ENCODE results near the gene SLC17A9. TPM values are rescaled to one million over a fixed set of nuclear protein-coding genes. Genes with fewer than 3 reads are reported as not detected.

Gene SLC17A9
- total RNA-seq, 4 donors from 2014 or later = 0.31 to 3.9 (median 1.4) TPM

GRCh38 chr20:62955519-62956386, 3.2 kb downstream of the SLC17A9 start:
- DNase-seq = no peak
- Histone ChIP-seq H3K27me3 (no peaks in the 10 kb centered on the region), H3K9me3 (no peaks in the 10 kb centered on the region), H3K27ac (no peak overlapping the region), H3K4me3 (no peak overlapping the region), H3K36me3 (peaks cover 0 to 6% (median 0%) of the 10 kb centered on the region in 3 donors), H3K4me1 (peaks cover 20 to 34% (median 28%) of the 10 kb centered on the region in 3 donors)
- 57 to 84% methylated on average over 3 to 6 of the region's 23 CpGs for WGBS, 2 donors
- no peak for TF ChIP-seq POLR2A (IDR thresholded peaks at IDR 0.05)
- TF ChIP-seq, protein P1, sequence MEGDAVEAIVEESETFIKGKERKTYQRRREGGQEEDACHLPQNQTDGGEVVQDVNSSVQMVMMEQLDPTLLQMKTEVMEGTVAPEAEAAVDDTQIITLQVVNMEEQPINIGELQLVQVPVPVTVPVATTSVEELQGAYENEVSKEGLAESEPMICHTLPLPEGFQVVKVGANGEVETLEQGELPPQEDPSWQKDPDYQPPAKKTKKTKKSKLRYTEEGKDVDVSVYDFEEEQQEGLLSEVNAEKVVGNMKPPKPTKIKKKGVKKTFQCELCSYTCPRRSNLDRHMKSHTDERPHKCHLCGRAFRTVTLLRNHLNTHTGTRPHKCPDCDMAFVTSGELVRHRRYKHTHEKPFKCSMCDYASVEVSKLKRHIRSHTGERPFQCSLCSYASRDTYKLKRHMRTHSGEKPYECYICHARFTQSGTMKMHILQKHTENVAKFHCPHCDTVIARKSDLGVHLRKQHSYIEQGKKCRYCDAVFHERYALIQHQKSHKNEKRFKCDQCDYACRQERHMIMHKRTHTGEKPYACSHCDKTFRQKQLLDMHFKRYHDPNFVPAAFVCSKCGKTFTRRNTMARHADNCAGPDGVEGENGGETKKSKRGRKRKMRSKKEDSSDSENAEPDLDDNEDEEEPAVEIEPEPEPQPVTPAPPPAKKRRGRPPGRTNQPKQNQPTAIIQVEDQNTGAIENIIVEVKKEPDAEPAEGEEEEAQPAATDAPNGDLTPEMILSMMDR (IDR thresholded peaks at IDR 0.05) = no peak
- intact Hi-C loops (cut with DNase I) = no loop called here

- 60 to 79% methylated on average over 3 to 6 of the region's 25 CpGs for WGBS, 2 donors
- no peaks in the 10 kb centered on the region for H3K36me3 ChIP-seq
- TF ChIP-seq, protein P1 (IDR thresholded peaks at IDR 0.05) = no peak
- no peak for TF ChIP-seq POLR2A (IDR thresholded peaks at IDR 0.05)
- H3K9me3 ChIP-seq = no peaks in the 10 kb centered on the region
- peaks cover 20 to 34% (median 28%) of the 10 kb centered on the region in 3 donors for H3K4me1 ChIP-seq
- DNase-seq = no peak
- H3K4me3 ChIP-seq = no peak overlapping the region
- intact Hi-C loops (cut with DNase I) = no loop called here
- H3K27me3 ChIP-seq = no peaks in the 10 kb centered on the region
- H3K27ac ChIP-seq = no peak overlapping the region
These were observed 4.1 kb downstream of the SLC17A9 start for GRCh38 chr20:62956387-62957135.

DNA sequence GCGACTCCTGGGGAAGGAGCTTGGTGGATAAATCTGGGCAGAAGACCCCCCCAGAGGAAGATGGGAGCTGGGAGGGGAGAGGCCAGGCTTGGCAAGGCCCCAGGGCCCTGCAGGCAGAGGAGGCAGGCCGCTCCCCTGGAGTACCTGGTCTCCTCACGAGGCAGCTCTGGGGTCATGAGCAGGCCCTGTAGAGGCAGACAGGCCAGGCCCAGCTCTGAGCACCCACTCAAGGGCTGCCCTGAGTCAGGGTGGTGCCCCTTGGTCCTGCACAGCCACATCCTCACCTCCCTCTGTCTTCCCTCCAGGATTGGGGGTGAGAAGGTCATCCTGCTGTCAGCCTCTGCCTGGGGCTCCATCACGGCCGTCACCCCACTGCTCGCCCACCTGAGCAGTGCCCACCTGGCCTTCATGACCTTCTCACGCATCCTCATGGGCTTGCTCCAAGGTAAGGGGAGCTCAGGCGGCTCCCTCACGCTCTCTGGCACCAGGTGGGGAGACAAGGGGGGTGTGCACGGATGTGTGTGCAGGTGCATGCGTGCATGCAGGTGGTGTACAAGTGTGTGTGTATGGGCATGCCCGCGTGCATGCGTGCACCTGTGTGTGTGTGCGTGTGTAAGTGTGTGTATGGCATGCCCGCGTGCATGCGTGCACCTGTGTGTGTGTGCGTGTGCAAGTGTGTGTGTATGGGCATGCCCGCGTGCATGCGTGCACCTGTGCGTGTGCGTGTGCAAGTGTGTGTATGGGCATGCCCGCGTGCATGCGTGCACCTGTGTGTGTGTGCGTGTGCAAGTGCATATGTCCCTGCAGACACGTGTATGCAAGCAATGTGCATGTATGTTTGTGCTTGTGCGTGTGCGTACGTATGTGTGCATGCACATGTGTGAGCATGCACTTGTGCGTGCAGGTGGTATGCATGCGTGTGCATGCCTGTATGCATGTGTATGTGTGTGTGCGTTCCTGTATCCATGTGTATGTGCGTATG, 4.9 kb downstream of the SLC17A9 start:
- Histone ChIP-seq H3K4me3 (no peak overlapping the region), H3K9me3 (no peaks in the 10 kb centered on the region), H3K36me3 (no peaks in the 10 kb centered on the region), H3K27me3 (no peaks in the 10 kb centered on the region), H3K4me1 (peaks cover 13 to 25% (median 22%) of the 10 kb centered on the region in 3 donors), H3K27ac (no peak overlapping the region)
- intact Hi-C loops (cut with DNase I) = no loop called here
- no peak for TF ChIP-seq POLR2A (IDR thresholded peaks at IDR 0.05)
- TF ChIP-seq, protein P1 (IDR thresholded peaks at IDR 0.05) = no peak
- WGBS, 2 donors = 87 to 88% methylated on average over 17 to 30 of the region's 36 CpGs
- no peak for DNase-seq

- H3K9me3 ChIP-seq = no peaks in the 10 kb centered on the region
- intact Hi-C loops (cut with DNase I) = no loop called here
- DNase-seq = no peak
These were observed 6.0 kb downstream of the SLC17A9 start for GRCh38 chr20:62958388-62959100.

More at GRCh38 chr20:62958388-62959100, 6.0 kb downstream of the SLC17A9 start:
- Histone ChIP-seq H3K4me1 (peaks cover 2 to 14% (median 11%) of the 10 kb centered on the region in 3 donors), H3K36me3 (no peaks in the 10 kb centered on the region), H3K4me3 (no peak overlapping the region), H3K27ac (no peak overlapping the region), H3K27me3 (no peaks in the 10 kb centered on the region)
- no peak for TF ChIP-seq POLR2A (IDR thresholded peaks at IDR 0.05)
- TF ChIP-seq, protein P1 (IDR thresholded peaks at IDR 0.05) = no peak
- 66% methylated on average over 3 of the region's 10 CpGs; no CpG with 5 or more reads in 1 of the 2 donors for WGBS, 2 donors

Measured in esophagus squamous epithelium (tissue), 5 donors.